GM08714 (cell line): ENCODE results near the gene SLFN11.

ENCODE experiments used
- H3K4me3 ChIP-seq: fragments of 200-500 bp; sonication (Bioruptor generic); 2 replicates; pipeline ENCODE4 v1.5.1; 2014; ENCODE audit warnings: mild to moderate bottlenecking, low read length, inconsistent platforms
- ZNF274 ChIP-seq: IDR thresholded peaks from 2 replicates; pipeline ENCODE4 v1.6.1; 2012; ENCODE audit warnings: mild to moderate bottlenecking, low read depth, low read length

The SLFN11 gene

DNA sequence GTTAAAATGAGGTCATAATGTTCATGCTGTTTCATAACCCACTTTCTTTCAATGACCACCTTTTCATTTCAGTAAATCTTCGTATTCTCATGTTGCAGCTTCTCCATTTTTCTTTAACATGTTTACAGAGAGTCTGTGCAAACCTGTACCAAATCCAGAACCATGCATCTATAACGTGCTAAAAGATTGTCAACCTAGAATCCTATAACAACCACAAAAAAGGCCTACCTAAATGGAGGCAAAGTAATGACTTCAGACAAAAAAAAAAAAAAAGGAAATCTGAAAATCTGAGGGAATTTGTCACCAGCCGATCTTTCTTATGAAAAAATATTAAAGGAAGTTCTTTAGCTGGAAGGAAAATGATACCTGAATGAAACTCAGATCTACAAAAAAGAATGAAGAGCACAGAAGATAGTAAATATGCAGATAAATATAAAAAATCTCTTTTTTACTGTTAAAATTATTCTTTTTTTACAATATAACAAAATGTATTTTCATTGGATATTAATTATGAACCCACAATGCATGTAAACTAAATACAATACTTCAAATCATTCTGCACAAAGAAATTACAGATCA, 1.4 kb upstream of the SLFN11 start:
- TF ChIP-seq ZNF274 = no peak
- peak overlapping the region; percentile 67; the same call in 1 of the 2 replicates for H3K4me3 ChIP-seq

DNA sequence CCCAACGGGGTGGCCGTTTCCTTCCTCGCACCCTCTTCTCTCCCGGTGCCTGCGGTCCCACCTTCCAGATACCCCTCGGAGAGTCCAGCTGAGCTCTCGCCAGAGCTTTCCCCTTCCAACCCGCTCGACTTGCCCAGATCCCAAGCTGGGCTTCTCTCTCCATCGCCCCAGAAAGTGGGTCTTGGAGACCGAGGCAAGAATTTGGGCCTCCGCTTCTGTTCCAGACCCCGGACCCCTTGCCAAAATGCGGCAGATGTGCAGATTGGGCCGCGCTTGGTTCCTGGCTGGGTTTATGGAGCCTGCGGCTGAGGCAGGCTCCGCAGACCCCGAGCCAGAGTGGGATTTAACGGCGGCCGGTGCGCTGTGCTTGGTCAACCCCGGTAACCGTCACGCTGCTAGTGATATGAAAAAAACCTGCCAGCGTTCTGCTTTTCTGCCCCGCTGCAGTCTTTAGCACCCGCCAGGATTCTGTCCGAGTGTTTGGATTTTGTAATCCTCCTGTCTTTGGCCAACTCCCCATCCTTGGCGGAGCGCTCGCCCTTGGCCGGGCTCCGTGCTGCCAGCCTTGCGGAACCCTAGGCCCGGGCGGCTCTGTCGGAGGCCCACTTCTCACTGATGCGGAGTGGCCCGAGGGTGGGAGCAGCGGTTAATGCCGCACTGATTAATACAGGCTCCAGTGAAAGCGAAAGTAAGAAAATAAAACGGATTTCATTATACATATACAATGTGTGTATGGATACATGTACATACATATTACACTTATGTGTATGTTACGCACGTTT, 754 bp upstream of the SLFN11 start:
- no peak for TF ChIP-seq ZNF274
- peak overlapping the region; percentile 67 for H3K4me3 ChIP-seq

DNA sequence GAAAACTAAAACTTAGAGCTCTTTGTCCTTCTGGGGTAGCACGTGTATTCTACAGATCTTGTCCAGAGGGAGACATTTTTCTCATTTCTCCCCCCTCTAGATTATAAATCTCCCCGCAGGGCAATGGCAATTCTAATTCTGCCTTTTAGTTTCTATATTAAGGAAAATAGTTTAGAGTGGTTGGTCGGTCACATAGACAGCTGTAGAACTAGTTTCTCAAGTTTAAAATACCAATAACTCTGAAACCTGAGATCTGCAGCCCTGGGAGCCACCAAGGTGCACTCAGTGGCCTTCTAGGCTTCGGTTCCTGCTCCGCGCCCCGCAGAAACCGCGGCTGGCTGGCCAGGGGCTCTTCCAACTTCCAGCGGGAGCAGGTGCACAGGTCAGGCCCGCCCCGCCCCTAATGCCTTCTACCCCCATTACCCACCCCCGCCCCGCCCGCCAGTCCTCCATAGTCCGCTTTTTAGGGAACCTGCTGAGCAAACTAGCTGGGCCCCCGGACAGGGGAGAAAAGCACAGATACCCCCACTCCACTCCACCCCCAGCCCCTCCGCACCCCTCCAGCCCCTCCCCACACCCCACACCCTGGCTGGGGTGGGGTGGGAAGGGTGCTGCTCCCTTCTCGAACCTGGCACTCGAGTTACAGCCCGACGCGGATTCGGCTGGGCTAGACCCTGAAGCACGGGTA, 431 bp downstream of the SLFN11 start:
- H3K4me3 ChIP-seq = peak overlapping the region; percentile 67

DNA sequence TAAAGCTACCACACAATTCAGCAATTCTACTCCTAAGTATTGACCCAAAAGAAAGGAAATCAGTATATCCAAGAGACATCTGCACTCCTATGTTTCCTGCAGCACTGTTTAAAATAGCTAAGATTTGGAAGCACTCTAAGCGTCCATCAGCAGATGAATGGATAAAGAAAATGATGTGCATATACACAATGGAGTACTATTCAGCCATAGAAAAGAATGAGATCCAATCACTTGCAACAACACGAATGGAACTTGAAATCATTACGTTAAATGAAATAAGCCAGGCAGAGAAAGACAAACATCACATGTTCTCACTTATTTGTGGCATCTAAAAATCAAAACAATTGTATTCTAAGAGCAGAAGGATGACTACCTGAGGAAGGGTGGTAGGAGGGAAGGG, 1.5 kb downstream of the SLFN11 start:
- TF ChIP-seq ZNF274 = no peak
- H3K4me3 ChIP-seq = no peak overlapping the region; the same call in 1 of the 2 replicates

More for the DNA sequence above, 431 bp downstream of the SLFN11 start:
- TF ChIP-seq ZNF274 = no peak

DNA sequence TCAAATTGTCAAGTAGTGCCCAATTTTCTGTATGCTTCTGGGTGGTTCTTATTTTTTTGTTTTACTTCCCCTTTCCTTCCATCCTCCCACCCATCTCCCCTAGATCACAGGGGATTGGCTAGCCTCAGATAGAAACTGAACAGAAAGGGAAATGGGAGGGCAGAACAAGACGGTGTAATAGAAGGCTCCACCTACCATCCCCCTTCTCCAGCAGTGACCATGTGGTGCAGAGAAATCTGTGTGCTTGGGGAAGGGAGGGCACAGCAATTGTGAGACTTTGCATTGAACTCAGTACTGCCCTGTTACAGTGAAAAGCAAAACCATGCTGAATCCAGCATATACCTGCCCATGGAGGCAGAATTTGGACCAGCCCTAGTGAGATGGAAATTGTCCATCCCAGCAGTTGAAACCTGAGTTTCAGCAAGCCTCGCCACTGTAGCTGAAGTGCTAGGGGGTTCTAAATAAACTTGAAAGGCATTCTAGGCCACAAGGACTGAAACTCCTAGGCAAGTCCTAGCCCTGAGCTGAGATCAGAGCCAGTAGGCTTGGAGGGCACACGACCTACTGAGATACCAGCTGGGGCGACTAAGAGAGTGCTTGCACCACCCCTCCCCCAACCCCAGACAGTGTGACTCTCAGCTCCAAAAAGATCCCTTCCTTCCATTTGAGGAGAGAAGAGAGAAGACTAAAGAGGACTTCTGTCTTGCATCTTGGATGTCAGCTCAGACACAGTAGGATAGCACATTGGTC, 5.2 kb downstream of the SLFN11 start:
- peak overlapping the region; percentile 24; the same call in 1 of the 2 replicates for H3K4me3 ChIP-seq
- TF ChIP-seq ZNF274 = no peak

DNA sequence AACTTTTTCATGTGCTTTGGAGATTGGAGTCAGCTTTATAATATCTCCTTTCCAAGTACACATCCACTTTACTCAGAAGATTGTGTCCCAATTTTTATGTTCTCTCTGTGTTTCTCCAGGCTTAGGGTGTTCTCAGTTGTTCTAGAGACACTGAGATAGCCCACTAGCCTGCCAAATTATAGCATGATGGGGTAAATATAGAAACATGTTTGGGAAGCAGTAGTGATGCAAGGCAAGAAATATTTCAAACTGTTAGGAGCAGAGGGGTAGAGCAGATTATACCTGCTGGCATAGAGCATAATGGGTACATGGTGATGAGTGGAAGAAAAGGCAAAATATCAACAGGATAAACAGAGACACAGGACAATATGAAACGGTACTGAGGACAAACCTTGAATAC, 12.4 kb downstream of the SLFN11 start:
- no peak overlapping the region for H3K4me3 ChIP-seq
- TF ChIP-seq ZNF274 = no peak

GRCh38 chr17:35359398-35359797, 14.0 kb downstream of the SLFN11 start:
- TF ChIP-seq ZNF274 = no peak
- no peak overlapping the region for H3K4me3 ChIP-seq

DNA sequence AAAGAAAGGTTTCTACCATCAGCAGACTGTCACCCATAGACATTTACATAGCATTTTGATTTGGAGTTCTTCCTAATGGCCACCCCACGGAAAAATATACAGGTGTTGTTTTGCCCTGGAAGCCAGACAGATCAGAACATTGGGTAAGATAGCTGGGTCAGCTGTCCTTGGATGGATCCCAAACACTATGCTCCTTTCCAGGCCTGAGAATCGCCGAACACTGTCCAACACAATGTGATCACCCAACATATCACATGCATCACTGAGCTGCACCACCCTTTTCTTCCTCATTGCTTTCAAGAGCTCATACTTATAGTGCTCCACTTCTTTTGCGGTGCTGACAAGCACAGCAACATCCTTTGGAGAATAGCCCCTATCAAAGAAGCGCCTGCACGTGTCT, 21.1 kb downstream of the SLFN11 start:
- TF ChIP-seq ZNF274 = no peak
- H3K4me3 ChIP-seq = no peak overlapping the region

DNA sequence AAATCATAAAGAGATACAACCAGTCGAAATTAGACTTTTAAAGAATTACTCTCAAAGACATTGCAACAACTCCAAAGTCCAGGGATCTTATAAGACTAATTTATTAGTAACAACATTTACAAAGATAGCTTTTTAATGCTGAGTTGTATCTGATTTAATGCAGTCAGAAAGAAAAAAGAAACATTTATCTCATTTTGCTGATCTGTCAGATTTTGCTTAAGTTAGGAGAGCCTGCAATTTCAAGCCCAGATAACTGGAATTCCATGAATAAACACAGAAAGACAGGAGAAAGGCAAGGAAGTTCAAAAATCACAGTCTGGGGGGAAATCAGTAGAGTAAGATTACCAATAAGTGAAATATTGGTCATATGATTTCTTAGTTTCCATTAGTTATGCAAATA, 22.9 kb downstream of the SLFN11 start:
- no peak overlapping the region for H3K4me3 ChIP-seq
- TF ChIP-seq ZNF274 = no peak

GRCh38 chr17:35345926-35346771, 27.3 kb downstream of the SLFN11 start:
- TF ChIP-seq ZNF274 = no peak
- H3K4me3 ChIP-seq = peak overlapping the region; percentile 39; the same call in 1 of the 2 replicates

GRCh38 chr17:35345445-35345925, 27.9 kb downstream of the SLFN11 start:
- H3K4me3 ChIP-seq = no peak overlapping the region; the same call in 1 of the 2 replicates
- TF ChIP-seq ZNF274 = no peak

DNA sequence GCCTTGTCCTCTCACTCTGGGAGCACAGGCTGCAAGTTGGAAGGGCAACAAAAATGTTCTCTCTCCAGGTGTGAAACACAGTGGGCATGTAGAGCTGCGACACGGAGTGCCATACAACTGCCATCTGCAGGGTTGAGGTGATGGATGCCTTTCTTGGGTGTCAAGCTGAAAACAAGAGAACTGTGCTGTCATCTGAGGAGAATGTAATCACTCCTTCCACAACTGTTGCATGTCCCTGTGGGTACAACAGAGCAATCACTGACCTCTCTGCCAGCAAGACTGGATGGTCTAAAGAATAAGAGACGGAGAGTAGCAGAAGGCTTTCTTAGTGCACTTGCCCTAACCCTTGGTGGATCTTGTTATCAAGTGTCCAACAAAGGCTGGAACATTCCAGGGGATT, 29.2 kb downstream of the SLFN11 start:
- no peak for TF ChIP-seq ZNF274
- no peak overlapping the region for H3K4me3 ChIP-seq

DNA sequence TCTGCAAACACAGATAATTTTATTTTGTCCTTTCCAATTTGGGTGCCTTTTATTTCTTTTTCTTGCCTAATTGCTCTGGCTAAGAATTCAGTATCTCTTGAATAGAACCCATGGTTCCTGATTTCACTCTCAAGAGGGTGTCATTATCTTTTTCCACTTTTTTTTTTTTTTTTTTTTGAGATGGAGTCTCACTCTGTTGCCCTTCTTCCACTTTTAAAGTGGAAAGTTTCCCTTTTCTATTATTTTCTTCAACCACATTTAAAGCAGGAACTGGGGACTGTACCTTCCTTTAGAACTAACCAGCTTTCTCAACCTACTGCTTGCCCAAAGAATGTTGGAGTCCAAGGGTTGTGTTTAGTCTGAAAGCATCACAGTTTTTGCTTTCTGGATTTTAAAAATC, 31.1 kb downstream of the SLFN11 start:
- no peak overlapping the region; the same call in 1 of the 2 replicates for H3K4me3 ChIP-seq
- TF ChIP-seq ZNF274 = no peak
